ENCODE data around the gene FOXP1.

GRCh38 chr3:71176366-71176765 is 407.2 kb downstream of the FOXP1 start:
- TF ChIP-seq POLR2A (IDR thresholded peaks at IDR 0.05; ENCODE audit: low read depth) (no peak), CTCF (IDR thresholded peaks at IDR 0.05) (no peak), POLR2AphosphoS5 (IDR thresholded peaks at IDR 0.05) (no peak)

Measured in esophagus muscularis mucosa (tissue), 3 donors.